SK-N-SH (cell line): Measurements from ENCODE around the gene ZFP62.

ENCODE experiments used
- TF ChIP-seq, protein P1 (sequence below): IDR thresholded peaks from 2 replicates; pipeline ENCODE4 v1.6.1; 2012; ENCODE audit warnings: mild to moderate bottlenecking, low read depth, low read length, moderate library complexity
- TF ChIP-seq, protein P2 (sequence below): fragments of 200-600 bp; sonication (generic); IDR thresholded peaks from 2 replicates; pipeline ENCODE4 v1.6.1; 2017; ENCODE audit warnings: antibody characterized with exemption, mild to moderate bottlenecking, moderate library complexity

DNA sequence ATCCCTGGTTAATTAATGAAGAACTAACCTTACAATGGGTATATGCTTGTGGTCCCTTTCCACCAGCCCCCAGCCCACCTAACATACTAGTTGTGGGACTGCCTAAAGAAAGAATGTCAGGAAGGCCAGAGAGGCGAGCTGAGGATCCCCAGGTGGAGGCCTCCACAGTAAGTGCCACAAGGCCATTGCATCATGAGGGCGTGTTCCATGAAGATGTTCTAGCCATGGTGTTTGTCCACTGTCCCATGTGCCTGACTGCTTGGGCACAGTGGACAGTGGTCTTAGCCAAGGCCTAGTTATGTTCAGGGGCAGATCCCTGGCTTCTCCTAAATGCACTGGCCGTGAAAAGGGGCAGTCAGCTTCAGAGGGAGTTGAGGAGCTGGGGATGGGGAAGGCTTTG, 21.1 kb downstream of the ZFP62 start:
- TF ChIP-seq, protein P1, sequence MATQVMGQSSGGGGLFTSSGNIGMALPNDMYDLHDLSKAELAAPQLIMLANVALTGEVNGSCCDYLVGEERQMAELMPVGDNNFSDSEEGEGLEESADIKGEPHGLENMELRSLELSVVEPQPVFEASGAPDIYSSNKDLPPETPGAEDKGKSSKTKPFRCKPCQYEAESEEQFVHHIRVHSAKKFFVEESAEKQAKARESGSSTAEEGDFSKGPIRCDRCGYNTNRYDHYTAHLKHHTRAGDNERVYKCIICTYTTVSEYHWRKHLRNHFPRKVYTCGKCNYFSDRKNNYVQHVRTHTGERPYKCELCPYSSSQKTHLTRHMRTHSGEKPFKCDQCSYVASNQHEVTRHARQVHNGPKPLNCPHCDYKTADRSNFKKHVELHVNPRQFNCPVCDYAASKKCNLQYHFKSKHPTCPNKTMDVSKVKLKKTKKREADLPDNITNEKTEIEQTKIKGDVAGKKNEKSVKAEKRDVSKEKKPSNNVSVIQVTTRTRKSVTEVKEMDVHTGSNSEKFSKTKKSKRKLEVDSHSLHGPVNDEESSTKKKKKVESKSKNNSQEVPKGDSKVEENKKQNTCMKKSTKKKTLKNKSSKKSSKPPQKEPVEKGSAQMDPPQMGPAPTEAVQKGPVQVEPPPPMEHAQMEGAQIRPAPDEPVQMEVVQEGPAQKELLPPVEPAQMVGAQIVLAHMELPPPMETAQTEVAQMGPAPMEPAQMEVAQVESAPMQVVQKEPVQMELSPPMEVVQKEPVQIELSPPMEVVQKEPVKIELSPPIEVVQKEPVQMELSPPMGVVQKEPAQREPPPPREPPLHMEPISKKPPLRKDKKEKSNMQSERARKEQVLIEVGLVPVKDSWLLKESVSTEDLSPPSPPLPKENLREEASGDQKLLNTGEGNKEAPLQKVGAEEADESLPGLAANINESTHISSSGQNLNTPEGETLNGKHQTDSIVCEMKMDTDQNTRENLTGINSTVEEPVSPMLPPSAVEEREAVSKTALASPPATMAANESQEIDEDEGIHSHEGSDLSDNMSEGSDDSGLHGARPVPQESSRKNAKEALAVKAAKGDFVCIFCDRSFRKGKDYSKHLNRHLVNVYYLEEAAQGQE = no peak
- TF ChIP-seq, protein P2, sequence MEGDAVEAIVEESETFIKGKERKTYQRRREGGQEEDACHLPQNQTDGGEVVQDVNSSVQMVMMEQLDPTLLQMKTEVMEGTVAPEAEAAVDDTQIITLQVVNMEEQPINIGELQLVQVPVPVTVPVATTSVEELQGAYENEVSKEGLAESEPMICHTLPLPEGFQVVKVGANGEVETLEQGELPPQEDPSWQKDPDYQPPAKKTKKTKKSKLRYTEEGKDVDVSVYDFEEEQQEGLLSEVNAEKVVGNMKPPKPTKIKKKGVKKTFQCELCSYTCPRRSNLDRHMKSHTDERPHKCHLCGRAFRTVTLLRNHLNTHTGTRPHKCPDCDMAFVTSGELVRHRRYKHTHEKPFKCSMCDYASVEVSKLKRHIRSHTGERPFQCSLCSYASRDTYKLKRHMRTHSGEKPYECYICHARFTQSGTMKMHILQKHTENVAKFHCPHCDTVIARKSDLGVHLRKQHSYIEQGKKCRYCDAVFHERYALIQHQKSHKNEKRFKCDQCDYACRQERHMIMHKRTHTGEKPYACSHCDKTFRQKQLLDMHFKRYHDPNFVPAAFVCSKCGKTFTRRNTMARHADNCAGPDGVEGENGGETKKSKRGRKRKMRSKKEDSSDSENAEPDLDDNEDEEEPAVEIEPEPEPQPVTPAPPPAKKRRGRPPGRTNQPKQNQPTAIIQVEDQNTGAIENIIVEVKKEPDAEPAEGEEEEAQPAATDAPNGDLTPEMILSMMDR = no peak
